Measurements from ENCODE around the gene ERC2. TPM values are rescaled to one million over a fixed set of nuclear protein-coding genes. Genes with fewer than 3 reads are reported as not detected.

ERC2 gene
- total RNA-seq, 2 experiments from 2014 or later, result not detected

DNA sequence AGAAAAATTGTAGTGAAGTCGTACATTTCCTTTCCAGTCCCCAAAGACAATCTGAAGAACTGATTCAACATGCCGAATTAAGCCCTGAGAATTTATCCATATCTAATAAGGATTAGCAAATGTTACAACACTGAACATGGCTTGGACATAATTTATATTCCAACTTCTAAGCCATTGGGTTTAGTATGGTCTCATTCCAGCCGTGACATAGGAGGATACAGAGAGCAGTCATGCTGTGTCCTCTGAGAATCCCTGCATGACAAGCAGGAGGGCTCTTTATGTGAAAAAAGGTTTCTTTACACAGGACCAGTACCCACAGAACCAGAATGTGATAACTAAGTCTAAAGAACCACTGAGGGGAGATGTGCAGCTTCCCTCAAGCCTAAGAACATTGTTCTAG, 749.3 kb downstream of the ERC2 start:
- CTCF ChIA-PET, result no interaction called here
- H3K27me3 Mint-ChIP-seq, result no peaks in the 10 kb centered on the region
- POLR2A ChIA-PET, result no interaction called here
- H3K4me3 Mint-ChIP-seq, result no peak overlapping the region
- H3K9me3 Mint-ChIP-seq, result no peaks in the 10 kb centered on the region
- H3K4me1 Mint-ChIP-seq (ENCODE audit: low read depth), result no peaks in the 10 kb centered on the region
- H3K27ac Mint-ChIP-seq, result no peak overlapping the region
- DNase-seq, result no peak
- no peaks in the 10 kb centered on the region for H3K36me3 Mint-ChIP-seq
- intact Hi-C loops (cut with micrococcal nuclease), result no loop called here

- H3K9me3 Mint-ChIP-seq, result no peaks in the 10 kb centered on the region
- ChIA-PET CTCF (no interaction called here), POLR2A (no interaction called here)
- no peak overlapping the region for H3K27ac Mint-ChIP-seq
- DNase-seq, result no peak
- no peak overlapping the region for H3K4me3 Mint-ChIP-seq
- H3K27me3 Mint-ChIP-seq, result peaks cover 1% of the 10 kb centered on the region
- no peaks in the 10 kb centered on the region for H3K4me1 Mint-ChIP-seq (ENCODE audit: low read depth)
- intact Hi-C loops (cut with micrococcal nuclease), result no loop called here
- H3K36me3 Mint-ChIP-seq, result no peaks in the 10 kb centered on the region
Measured at GRCh38 chr3:55718521-55718921, 749.7 kb downstream of the ERC2 start.

GRCh38 chr3:55718074-55718473, 750.2 kb downstream of the ERC2 start:
- Mint-ChIP-seq H3K4me3 (no peak overlapping the region), H3K9me3 (no peaks in the 10 kb centered on the region), H3K36me3 (no peaks in the 10 kb centered on the region), H3K4me1 (ENCODE audit: low read depth) (no peaks in the 10 kb centered on the region), H3K27me3 (peaks cover 1% of the 10 kb centered on the region), H3K27ac (no peak overlapping the region)
- ChIA-PET POLR2A (no interaction called here), CTCF (no interaction called here)
- DNase-seq, result no peak
- intact Hi-C loops (cut with micrococcal nuclease), result no loop called here

DNA sequence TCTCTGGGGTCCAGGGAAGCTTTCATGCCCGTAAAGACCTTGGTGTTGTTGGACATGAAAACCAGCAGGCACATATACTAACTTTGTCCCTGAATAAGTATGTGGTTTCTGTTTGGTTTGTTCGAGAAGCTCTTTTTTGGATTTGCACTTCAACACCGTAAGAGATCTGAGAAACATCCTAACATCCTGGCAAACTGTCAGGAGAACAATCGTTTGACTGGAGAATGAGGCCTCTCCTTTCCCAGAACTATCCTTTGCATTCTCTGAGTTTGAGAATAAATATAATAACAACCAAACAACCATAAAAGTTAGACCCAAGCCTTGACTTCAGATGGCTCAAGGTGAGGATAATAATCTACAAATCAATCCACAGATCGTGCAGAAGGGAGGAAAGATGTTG, 750.8 kb downstream of the ERC2 start:
- Mint-ChIP-seq H3K36me3 (no peaks in the 10 kb centered on the region), H3K4me3 (no peak overlapping the region), H3K4me1 (ENCODE audit: low read depth) (no peaks in the 10 kb centered on the region), H3K9me3 (no peaks in the 10 kb centered on the region), H3K27ac (no peak overlapping the region), H3K27me3 (peaks cover 1% of the 10 kb centered on the region)
- ChIA-PET CTCF (no interaction called here), POLR2A (no interaction called here)
- DNase-seq, result no peak
- intact Hi-C loops (cut with micrococcal nuclease), result no loop called here

DNA sequence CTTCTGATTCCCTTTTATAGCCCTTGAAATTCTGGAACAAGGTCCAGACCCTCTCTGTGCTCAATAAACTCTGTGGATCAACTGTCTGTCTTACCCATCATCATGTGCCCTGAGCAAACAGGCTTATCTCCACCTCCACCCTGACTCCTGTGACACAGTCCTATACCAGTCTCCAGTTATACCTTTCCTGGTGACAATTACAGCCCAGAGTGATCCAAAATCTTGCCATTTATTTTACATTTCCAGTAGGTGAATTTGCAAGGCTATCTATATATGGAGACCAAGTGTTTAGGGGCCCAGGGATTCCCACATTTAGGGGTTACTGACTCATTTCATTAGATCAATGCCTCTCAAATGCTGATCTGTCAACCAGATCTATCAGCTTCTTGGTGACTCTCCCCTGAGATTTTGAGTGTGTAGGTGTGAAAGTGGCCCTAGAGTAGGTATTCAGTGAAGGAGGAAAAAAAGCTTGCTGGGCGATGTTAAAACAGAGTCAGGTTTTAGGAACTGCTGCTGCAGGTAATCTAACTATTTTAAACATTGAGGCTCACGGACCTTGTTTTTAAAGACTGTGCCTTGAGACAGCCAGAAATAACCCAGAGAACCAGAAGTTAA, 751.5 kb downstream of the ERC2 start:
- Mint-ChIP-seq H3K4me1 (ENCODE audit: low read depth) (no peaks in the 10 kb centered on the region), H3K36me3 (no peaks in the 10 kb centered on the region)

DNA sequence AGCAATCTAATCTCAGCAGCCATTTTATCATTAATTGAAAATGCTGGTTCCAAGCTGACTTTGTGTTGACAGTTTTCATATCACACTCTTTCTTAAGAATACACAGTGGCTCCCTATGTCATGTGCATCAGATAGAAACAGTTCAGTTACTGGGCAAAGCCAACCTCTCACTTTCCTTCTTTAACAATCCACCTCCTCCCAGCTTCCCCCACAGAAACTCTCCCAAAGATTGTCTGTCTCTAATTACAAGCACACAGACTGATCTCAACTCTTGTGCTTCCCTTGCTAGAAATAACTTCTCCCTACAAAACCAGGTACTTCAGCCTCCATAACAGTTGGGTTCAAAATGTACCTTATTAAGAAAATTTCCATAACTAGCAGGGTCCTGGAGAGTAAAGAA, 752.2 kb downstream of the ERC2 start:
- Mint-ChIP-seq H3K4me3 (no peak overlapping the region), H3K36me3 (no peaks in the 10 kb centered on the region), H3K27ac (no peak overlapping the region), H3K27me3 (peaks cover 1% of the 10 kb centered on the region), H3K4me1 (ENCODE audit: low read depth) (no peaks in the 10 kb centered on the region), H3K9me3 (no peaks in the 10 kb centered on the region)
- ChIA-PET POLR2A (no interaction called here), CTCF (no interaction called here)
- DNase-seq, result no peak
- intact Hi-C loops (cut with micrococcal nuclease), result no loop called here

More for the DNA sequence above, 751.5 kb downstream of the ERC2 start:
- Mint-ChIP-seq H3K9me3 (no peaks in the 10 kb centered on the region), H3K27me3 (peaks cover 1% of the 10 kb centered on the region), H3K27ac (no peak overlapping the region), H3K4me3 (no peak overlapping the region)
- DNase-seq, result no peak
- intact Hi-C loops (cut with micrococcal nuclease), result no loop called here
- POLR2A ChIA-PET, result no interaction called here
- CTCF ChIA-PET, result no interaction called here

GRCh38 chr3:55714057-55714456, 754.2 kb downstream of the ERC2 start:
- DNase-seq, result no peak
- Mint-ChIP-seq H3K27me3 (peaks cover 1% of the 10 kb centered on the region), H3K36me3 (no peaks in the 10 kb centered on the region), H3K4me3 (no peak overlapping the region), H3K4me1 (ENCODE audit: low read depth) (no peaks in the 10 kb centered on the region), H3K27ac (no peak overlapping the region), H3K9me3 (no peaks in the 10 kb centered on the region)
- POLR2A ChIA-PET, result no interaction called here
- intact Hi-C loops (cut with micrococcal nuclease), result no loop called here
- CTCF ChIA-PET, result no interaction called here

DNA sequence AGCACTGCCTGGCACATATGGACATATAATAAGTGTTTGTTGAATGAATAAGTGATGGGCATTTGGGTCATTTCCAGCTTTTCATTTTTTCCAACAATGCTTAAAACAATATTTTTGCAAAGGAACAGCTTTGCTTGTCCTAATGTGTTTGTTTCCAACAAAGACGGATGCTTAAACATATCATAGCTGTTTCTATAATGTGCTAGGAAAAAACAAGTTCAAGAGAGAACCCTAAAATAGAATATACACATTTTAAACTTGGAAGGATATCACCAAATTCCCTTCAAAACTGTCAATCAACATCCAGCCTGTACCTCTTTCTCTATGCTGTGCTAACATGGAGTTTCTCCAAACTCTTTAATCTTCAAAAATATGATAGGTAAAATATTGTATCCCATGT, 756.6 kb downstream of the ERC2 start:
- Mint-ChIP-seq H3K4me3 (no peak overlapping the region), H3K36me3 (no peaks in the 10 kb centered on the region), H3K4me1 (ENCODE audit: low read depth) (no peaks in the 10 kb centered on the region), H3K9me3 (no peaks in the 10 kb centered on the region), H3K27ac (no peak overlapping the region), H3K27me3 (peaks cover 1% of the 10 kb centered on the region)
- ChIA-PET CTCF (no interaction called here), POLR2A (no interaction called here)
- no peak for DNase-seq
- intact Hi-C loops (cut with micrococcal nuclease), result no loop called here

DNA sequence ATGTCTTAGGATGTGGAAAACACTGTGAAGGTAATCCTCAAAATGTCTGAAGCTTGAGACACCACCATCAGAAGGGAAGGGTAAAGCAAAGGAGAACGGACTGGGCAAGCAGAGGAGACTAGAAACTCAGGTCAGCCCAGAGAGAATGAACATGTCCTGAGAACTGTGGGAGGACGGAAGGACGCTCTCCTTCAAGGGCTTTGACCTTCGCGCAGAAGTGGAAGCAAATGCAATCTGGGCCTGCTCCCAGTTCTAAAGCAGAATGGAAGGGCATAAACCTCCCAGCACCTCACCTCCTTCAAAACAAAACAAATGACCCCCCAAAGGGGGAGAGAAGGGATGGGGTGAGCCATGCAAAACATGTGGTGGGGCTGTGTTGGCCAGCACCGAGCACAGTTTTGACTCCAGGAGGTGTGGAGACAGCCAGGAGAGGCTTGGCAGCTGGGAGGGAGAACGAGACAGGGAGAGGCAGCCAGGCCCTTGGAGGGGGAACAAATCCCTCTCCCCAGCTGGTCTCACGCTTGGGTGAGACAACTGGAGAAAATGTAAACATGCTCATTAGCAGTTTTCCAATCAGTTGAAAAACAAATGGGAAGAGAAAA, 758.8 kb downstream of the ERC2 start:
- Mint-ChIP-seq H3K36me3 (no peaks in the 10 kb centered on the region), H3K27ac (no peak overlapping the region), H3K9me3 (no peaks in the 10 kb centered on the region), H3K27me3 (peaks cover 1% of the 10 kb centered on the region), H3K4me1 (ENCODE audit: low read depth) (no peaks in the 10 kb centered on the region), H3K4me3 (no peak overlapping the region)
- intact Hi-C loops (cut with micrococcal nuclease), result no loop called here
- no peak for DNase-seq
- POLR2A ChIA-PET, result no interaction called here
- CTCF ChIA-PET, result no interaction called here

- POLR2A ChIA-PET, result no interaction called here
- CTCF ChIA-PET, result no interaction called here
- intact Hi-C loops (cut with micrococcal nuclease), result no loop called here
- Mint-ChIP-seq H3K4me3 (no peak overlapping the region), H3K9me3 (no peaks in the 10 kb centered on the region), H3K36me3 (no peaks in the 10 kb centered on the region), H3K27me3 (peaks cover 1% of the 10 kb centered on the region), H3K4me1 (ENCODE audit: low read depth) (no peaks in the 10 kb centered on the region), H3K27ac (no peak overlapping the region)
- no peak for DNase-seq
Measured at GRCh38 chr3:55708921-55709320, 759.3 kb downstream of the ERC2 start.

GRCh38 chr3:55708242-55708641, 760.0 kb downstream of the ERC2 start:
- no peaks in the 10 kb centered on the region for H3K36me3 Mint-ChIP-seq
- no peaks in the 10 kb centered on the region for H3K27me3 Mint-ChIP-seq
- ChIA-PET CTCF (no interaction called here), POLR2A (no interaction called here)
- H3K4me3 Mint-ChIP-seq, result no peak overlapping the region
- H3K9me3 Mint-ChIP-seq, result no peaks in the 10 kb centered on the region
- intact Hi-C loops (cut with micrococcal nuclease), result no loop called here
- H3K4me1 Mint-ChIP-seq (ENCODE audit: low read depth), result no peaks in the 10 kb centered on the region
- DNase-seq, result no peak
- H3K27ac Mint-ChIP-seq, result no peak overlapping the region

- no peak overlapping the region for H3K4me3 Mint-ChIP-seq
- ChIA-PET POLR2A (no interaction called here), CTCF (no interaction called here)
- intact Hi-C loops (cut with micrococcal nuclease), result no loop called here
- no peaks in the 10 kb centered on the region for H3K4me1 Mint-ChIP-seq (ENCODE audit: low read depth)
- no peak overlapping the region for H3K27ac Mint-ChIP-seq
- H3K27me3 Mint-ChIP-seq, result no peaks in the 10 kb centered on the region
- no peak for DNase-seq
- no peaks in the 10 kb centered on the region for H3K36me3 Mint-ChIP-seq
- no peaks in the 10 kb centered on the region for H3K9me3 Mint-ChIP-seq
Measured at GRCh38 chr3:55704521-55704920, 763.7 kb downstream of the ERC2 start.

- no peaks in the 10 kb centered on the region for H3K27me3 Mint-ChIP-seq
- no peak overlapping the region for H3K4me3 Mint-ChIP-seq
- no peak overlapping the region for H3K27ac Mint-ChIP-seq
- ChIA-PET CTCF (no interaction called here), POLR2A (no interaction called here)
- no peaks in the 10 kb centered on the region for H3K9me3 Mint-ChIP-seq
- DNase-seq, result no peak
- no peaks in the 10 kb centered on the region for H3K36me3 Mint-ChIP-seq
- intact Hi-C loops (cut with micrococcal nuclease), result no loop called here
- no peaks in the 10 kb centered on the region for H3K4me1 Mint-ChIP-seq (ENCODE audit: low read depth)
Measured at GRCh38 chr3:55702822-55703221, 765.4 kb downstream of the ERC2 start.
